ENCODE measurements around the gene F13A1.

- TF ChIP-seq CTCF (IDR thresholded peaks at IDR 0.05; ENCODE audit: insufficient read depth, low read length, poor library complexity, severe bottlenecking) = no peak
- no peak for TF ChIP-seq EZH2phosphoT487 (conservative IDR thresholded peaks at IDR 0.05; ENCODE audit: low read length)
Measured at GRCh38 chr6:6317825-6318733, 2.4 kb downstream of the F13A1 start.
